ENCODE results near the gene ECM2. TPM values are rescaled to one million over a fixed set of nuclear protein-coding genes. Genes with fewer than 3 reads are reported as not detected.

Gene ECM2
- total RNA-seq, 1 experiment from 2014 or later: not detected

- no peak overlapping the region for H2BK15ac ChIP-seq (ENCODE audit: low read depth, low read length)
- no peaks in the 10 kb centered on the region for H3K4me1 ChIP-seq (ENCODE audit: insufficient read depth, low read length)
- no peaks in the 10 kb centered on the region for H4K20me1 ChIP-seq (ENCODE audit: control insufficient read depth, insufficient read depth, insufficient read length)
- Mint-ChIP-seq H3K9me3 (no peaks in the 10 kb centered on the region), H3K36me3 (ENCODE audit: insufficient read depth in 1 of 3, low read depth in 3 of 3) (no peaks in the 10 kb centered on the region; a peak in 1 of 7 replicates), H3K27ac (no peak overlapping the region), H3K27me3 (ENCODE audit: low read depth) (no peaks in the 10 kb centered on the region), H3K4me3 (no peak overlapping the region), H3K4me1 (peaks cover 5 to 9% of the 10 kb centered on the region in 2 experiments)
- WGBS (ENCODE audit: extremely low coverage, insufficient read length, low lambda C conversion rate): no CpG with 5 or more reads among the region's 5 CpGs
- no peak overlapping the region for H2AK5ac ChIP-seq (ENCODE audit: insufficient read length, low read length)
- no peaks in the 10 kb centered on the region for H3K9me3 ChIP-seq (ENCODE audit: control insufficient read depth, low read depth, low read length)
- no peak overlapping the region for H3K4me2 ChIP-seq (ENCODE audit: insufficient read depth, insufficient read length, low read length)
- no peak overlapping the region for H3K23ac ChIP-seq (ENCODE audit: insufficient read length, low read depth, low read length)
- H2BK120ac ChIP-seq (ENCODE audit: low read depth, low read length, poor library complexity, severe bottlenecking): no peak overlapping the region
- H4K5ac ChIP-seq (ENCODE audit: insufficient read length, low read depth, low read length): no peak overlapping the region
- no peak overlapping the region for H3K4ac ChIP-seq (ENCODE audit: low read depth, low read length)
- no peaks in the 10 kb centered on the region for H3K27me3 ChIP-seq (ENCODE audit: insufficient read depth, low read length)
- no peak overlapping the region for H2BK20ac ChIP-seq (ENCODE audit: low read depth, low read length, poor library complexity, severe bottlenecking)
- no peaks in the 10 kb centered on the region for H3K23me2 ChIP-seq (ENCODE audit: insufficient read length, low read depth, low read length, poor library complexity, severe bottlenecking)
- H2BK5ac ChIP-seq (ENCODE audit: insufficient read length, low read length): no peak overlapping the region
- no peak overlapping the region for H3K14ac ChIP-seq (ENCODE audit: insufficient read depth, low read length)
- H3K18ac ChIP-seq (ENCODE audit: insufficient read length, low read depth, low read length): no peak overlapping the region
- H2AFZ ChIP-seq (ENCODE audit: low read length): no peak overlapping the region
- H3K79me2 ChIP-seq (ENCODE audit: insufficient read depth, low read length): no peaks in the 10 kb centered on the region
- H3T11ph ChIP-seq (ENCODE audit: low read length): no peak overlapping the region
- H3K79me1 ChIP-seq (ENCODE audit: insufficient read depth, low read depth, low read length, poor library complexity, severe bottlenecking): no peaks in the 10 kb centered on the region
- H4K8ac ChIP-seq (replicated peaks; ENCODE audit: insufficient read length, low read depth, low read length): no peak overlapping the region
- H3K27ac ChIP-seq (ENCODE audit: insufficient read length, low read depth, low read length): no peak overlapping the region
- H3K56ac ChIP-seq (ENCODE audit: insufficient read length, low read depth, low read length): no peak overlapping the region
- TF ChIP-seq CTCF (conservative IDR thresholded peaks at IDR 0.05): no peak
- DNase-seq: no peak
- no peak overlapping the region for H2BK12ac ChIP-seq (ENCODE audit: insufficient read length, low read depth, low read length)
- H4K91ac ChIP-seq (ENCODE audit: insufficient read length, low read depth, low read length): no peak overlapping the region
- no peak overlapping the region for H3K9ac ChIP-seq (ENCODE audit: extremely low read depth, insufficient read length, low read length)
Measured at GRCh38 chr9:92496396-92497176, 39.2 kb downstream of the ECM2 start.
